Left hindlimb (tissue), 1 donor: ENCODE data around the gene CKS1B.
A peak's percentile ranks its signal among the peaks of the same experiment; 100 is the strongest.

Source experiments
- DNase-seq: peaks from one replicate; pipeline ENCODE4 v3.0.0-alpha.2; 2018

Gene CKS1B

GRCh38 chr1:155003227-155003765 lies 28.8 kb downstream of the CKS1B start:
- peak; percentile 59 for DNase-seq

- DNase-seq, result peak; percentile 69
These were observed 29.4 kb downstream of the CKS1B start for GRCh38 chr1:155003766-155004351.

DNA sequence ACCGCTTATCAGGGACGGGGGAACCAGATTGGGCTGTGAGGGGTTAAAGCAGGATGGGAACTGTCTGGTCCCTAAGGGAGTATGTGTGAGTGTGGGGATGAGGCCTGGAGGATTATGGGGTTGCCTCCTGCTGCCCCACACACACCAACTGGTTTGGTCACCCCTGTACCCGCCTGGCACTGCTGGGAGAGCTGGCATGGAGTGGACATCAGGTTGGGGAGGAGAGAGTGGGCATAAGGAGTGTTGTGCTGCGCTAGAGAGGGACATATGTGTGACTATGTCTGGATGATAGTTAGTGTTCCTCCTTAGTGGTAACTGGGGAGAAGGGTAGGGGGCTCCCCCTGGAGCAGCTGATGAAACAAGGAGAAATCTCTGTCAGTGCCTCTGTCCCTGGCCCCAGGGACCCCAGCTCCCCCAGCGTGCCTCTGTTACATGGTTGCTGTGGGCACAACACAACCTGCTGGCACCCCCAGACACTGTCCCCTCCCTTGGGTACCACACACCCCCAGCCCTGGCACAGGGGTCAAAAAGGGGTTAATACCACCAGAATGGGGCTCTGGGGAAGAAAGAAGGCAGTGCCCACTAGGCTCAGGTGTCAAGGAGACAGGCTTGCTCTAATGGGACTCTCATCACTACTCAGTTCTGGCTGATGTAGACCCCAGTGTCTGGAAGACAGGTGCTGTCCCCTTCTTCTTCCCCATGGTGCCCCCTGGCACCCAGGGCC lies 30.0 kb downstream of the CKS1B start:
- peak; percentile 34 for DNase-seq

DNA sequence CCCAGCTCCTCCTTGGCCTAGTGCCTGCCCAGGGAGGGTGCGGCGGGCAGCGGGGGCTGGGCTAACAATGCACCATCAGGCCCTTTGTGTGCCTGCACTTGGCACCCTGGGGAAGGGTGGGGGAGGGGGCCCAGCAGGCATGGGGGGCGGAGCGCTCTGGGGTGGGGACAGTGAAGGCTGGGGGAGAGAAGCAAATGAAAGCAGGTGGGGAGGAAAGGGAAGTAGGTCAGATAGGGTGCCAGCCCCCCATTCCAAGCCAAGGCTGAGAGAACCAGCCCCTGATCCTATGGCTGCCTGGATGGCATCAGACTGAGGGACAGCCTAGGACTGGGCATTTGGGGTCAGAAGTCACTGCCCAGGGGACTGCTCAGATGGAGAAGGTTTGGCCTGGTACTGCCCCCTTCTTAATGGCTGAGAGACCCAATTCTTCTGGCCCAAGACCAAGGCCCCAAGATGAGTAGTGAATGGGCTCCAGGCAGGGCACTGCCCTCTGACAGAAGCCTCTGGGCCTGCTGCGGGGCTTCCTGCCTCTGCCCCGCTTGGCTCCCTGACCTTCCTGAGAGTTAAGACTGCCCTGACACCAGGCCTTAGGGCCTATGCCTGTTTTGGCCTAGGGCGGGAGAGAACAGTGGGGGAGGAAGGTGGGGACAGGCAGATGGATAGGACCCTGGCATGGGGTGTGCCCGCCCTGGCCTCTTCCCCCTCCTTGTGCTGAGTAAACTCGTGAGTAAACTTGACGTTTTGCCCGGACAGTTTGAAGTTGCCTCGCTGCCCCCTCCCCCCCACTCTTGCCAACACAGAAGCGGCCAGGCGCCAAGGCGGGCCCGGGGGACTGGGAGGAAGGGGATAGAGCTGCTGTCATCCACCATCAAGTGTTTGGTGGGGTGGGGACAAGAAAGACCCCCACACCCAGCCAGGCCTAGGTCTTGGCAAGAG lies 30.9 kb downstream of the CKS1B start:
- DNase-seq, result peak; percentile 34

DNA sequence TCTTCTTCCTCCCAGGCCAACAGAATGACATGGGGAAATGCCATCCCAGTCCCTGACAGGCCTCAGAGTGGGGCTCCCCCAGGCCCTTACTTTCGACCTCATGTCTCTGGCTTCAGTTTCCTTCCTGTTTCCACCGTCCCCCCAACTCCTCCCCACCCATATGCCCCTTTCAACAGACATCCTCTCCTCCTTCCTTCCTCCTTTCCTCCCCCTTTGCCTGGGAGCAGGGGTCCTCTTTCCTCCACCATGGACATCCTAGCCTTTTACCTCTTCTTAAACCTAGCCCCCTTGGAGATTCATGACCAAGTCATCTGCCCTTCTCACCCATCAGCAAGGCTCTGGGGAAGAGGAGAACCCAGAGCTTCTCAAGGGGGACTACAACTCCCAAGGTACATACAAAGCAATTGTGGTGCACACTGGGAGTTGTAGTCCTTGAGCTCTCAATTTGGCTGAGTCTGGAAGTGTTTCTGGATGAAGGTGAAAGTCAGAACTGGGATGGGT lies 32.2 kb downstream of the CKS1B start:
- peak; percentile 38 for DNase-seq

- DNase-seq, result peak; percentile 34
These were observed 32.9 kb downstream of the CKS1B start for GRCh38 chr1:155007251-155007828.

DNA sequence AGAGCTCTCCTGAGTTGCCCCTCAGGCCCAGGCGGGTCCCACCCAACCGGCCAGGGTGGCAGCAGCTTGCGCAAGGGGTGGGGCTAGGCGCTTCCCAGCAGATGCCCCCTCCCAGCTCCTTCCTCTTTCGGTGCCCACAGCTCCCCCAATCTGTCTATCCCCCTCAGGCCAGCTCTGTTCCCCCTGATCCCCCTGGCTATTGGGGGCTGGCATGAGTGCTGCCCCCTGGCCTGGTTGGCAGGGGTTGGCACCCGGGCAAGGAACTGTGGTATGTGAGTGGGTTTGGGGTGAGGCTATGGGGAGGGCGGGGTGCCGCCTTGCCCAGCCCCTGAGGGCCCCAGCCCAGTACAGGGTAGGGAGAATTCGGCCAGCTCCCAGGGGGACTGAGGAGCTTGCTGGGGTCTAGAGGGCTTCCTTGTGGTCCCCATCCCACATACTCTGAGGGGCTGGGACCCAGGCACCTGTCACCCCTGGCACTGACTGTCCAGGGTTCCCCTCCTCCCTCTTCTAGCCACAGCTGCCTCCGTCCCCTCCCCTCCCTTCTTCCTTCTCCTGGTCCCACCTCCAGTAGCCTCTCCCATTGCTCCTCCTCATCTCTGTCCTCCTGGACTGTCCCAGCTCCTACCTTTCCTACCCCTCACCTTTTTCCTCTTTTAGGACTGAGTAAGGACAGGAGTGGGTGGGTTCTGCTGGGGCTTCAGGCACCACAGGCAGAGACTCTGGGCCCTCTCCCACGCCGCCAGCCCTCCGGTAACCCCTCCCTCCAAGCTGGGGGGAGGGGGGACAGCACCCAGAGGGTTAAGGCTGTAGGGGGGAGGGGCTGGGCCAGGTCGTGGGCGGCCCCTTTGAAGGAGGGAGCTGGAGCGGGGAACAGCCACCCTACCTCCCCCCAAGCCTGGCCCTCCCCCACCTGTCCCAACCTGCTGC lies 33.8 kb downstream of the CKS1B start:
- peak; percentile 38 for DNase-seq

- peak; percentile 23 for DNase-seq
These were observed 34.8 kb downstream of the CKS1B start for GRCh38 chr1:155009221-155009711.

DNA sequence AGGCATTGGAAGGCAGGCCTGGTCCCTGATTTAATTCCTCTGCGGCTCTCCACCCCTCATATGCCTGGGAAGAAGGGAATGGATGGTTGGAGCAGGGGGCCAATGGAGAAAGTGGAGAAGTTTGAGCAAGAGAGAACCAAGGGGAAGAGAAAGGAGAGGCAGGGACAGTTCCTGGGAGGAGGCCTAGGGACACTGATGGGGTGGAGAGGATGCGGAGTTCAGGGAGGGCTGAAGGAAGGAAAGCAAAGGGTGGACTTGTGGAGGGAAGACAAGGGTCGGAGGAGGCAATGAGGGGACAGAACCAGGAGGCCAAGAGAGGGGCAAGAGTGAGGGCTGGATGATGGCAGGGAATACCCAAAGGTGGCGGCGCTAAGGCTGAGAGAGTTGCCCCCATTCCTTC lies 35.3 kb downstream of the CKS1B start:
- DNase-seq, result peak; percentile 4

GRCh38 chr1:155010211-155010918 lies 35.9 kb downstream of the CKS1B start:
- DNase-seq, result peak; percentile 24

- peak; percentile 21 for DNase-seq
These were observed 36.5 kb downstream of the CKS1B start for GRCh38 chr1:155011004-155011416.

- peak; percentile 25 for DNase-seq
These were observed 37.0 kb downstream of the CKS1B start for GRCh38 chr1:155011437-155012025.

- DNase-seq, result peak; percentile 53
These were observed 37.6 kb downstream of the CKS1B start for GRCh38 chr1:155012026-155012546.

- DNase-seq, result peak; percentile 16
These were observed 38.5 kb downstream of the CKS1B start for GRCh38 chr1:155012776-155013602.

DNA sequence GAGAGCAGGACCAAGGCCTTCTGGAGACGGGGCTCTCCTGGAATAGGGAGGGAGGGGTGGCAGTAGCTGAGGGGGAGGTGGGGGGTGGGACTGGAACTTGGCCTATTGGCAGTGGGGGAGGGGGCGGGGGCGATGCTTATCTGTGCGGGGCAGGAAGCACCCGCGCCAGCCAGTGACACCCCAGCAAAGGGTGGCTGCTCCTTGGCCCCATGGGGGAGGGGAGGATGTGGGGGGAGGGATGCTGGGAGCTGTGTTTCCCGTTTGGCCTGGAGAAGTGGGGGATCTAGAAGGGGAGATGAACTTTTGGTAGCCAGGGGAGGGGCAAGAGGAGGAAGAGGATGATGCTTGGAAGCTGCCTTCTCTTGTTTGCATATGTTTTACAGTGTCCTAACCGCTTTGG lies 39.2 kb downstream of the CKS1B start:
- no peak for DNase-seq

DNA sequence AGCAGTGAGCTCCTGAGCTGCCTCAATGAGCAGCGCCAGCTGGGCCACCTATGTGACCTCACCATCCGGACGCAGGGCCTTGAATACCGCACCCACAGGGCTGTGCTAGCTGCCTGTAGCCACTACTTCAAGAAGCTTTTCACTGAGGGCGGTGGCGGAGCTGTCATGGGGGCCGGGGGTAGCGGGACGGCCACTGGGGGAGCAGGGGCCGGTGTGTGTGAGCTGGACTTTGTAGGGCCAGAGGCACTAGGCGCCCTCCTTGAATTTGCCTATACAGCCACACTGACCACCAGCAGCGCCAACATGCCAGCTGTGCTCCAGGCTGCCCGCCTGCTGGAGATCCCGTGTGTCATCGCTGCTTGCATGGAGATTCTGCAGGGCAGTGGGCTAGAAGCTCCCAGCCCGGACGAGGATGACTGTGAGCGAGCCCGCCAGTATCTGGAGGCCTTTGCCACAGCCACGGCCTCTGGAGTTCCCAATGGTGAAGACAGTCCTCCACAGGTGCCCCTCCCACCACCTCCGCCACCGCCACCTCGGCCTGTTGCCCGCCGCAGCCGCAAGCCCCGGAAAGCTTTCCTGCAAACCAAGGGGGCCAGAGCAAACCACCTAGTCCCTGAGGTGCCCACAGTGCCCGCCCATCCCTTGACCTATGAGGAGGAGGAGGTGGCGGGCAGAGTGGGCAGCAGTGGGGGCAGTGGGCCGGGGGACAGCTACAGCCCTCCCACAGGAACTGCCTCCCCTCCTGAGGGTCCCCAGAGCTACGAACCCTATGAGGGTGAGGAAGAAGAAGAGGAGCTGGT lies 40.4 kb downstream of the CKS1B start:
- peak; percentile 27 for DNase-seq

DNA sequence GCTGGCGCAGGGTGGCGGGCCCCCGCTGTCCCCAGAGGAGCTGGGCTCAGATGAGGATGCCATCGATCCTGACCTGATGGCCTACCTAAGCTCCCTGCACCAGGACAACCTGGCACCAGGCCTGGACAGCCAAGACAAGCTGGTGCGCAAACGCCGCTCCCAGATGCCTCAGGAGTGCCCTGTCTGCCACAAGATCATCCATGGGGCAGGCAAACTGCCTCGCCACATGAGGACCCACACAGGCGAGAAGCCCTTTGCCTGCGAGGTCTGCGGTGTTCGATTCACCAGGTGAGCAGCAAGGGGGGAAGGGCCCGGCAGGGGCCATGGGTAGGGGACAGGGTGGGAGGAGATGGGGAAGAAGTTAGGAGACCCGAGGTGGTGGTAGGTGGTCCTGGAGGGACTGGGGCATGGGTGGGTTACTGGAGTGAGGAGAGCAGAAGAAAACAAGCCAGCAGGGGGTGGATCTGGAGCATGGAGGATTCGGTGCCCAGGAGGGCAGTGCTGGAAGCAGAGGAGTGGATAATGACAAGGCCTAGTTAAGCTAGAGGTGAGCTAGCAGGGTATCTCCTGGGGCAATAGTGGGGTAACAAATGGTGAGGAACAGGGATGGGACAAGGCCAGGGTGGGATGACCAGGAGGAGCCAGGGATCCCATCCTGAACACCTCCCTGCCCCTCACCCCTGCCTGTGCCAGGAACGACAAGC lies 41.2 kb downstream of the CKS1B start:
- DNase-seq, result peak; percentile 21
